CD14-positive monocyte (primary cell): ENCODE measurements around the gene SPCS1. TPM values are rescaled to one million over a fixed set of nuclear protein-coding genes. Genes with fewer than 3 reads are reported as not detected.

ENCODE experiments used
- DNase-seq, 3 donors: peaks; one replicate each; pipeline ENCODE4 v3.0.0-alpha.2; 2011 to 2022
- H2AFZ ChIP-seq: 2 replicates; pipeline ENCODE4 v1.6.0; 2012; ENCODE audit warnings: mild to moderate bottlenecking, low read depth, low read length, inconsistent platforms; ENCODE audit not compliant: insufficient read depth, poor library complexity, severe bottlenecking
- H3K27ac ChIP-seq, 2 donors: 1 replicate in 1 of 2; 2 replicates in 1 of 2; pipeline ENCODE4 v1.5.1; 2012 to 2013; ENCODE audit warnings: low read length in 2 of 2, control low read depth in 1 of 2, inconsistent platforms in 1 of 2, low read depth in 1 of 2, mild to moderate bottlenecking in 1 of 2
- H3K27me3 ChIP-seq, 2 donors: one replicate each; pipeline versions ENCODE4 v1.6.0 to v1.6.1; 2011 to 2013; ENCODE audit warnings: low read length in 2 of 2; ENCODE audit not compliant: control insufficient read depth in 2 of 2, insufficient read depth in 2 of 2
- H3K36me3 ChIP-seq, 2 donors: replicated peaks in 1 of 2; 1 replicate in 1 of 2; 2 replicates in 1 of 2; pipeline versions ENCODE4 v1.5.1 to v1.6.1; 2012 to 2013; ENCODE audit warnings: low read length in 2 of 2, control low read depth in 1 of 2, inconsistent platforms in 1 of 2, mild to moderate bottlenecking in 1 of 2; ENCODE audit not compliant: insufficient read depth in 2 of 2, control insufficient read depth in 1 of 2
- H3K4me1 ChIP-seq, 2 donors: 1 replicate in 1 of 2; 2 replicates in 1 of 2; pipeline versions ENCODE4 v1.5.1 to v1.6.1; 2012 to 2013; ENCODE audit warnings: low read length in 2 of 2, control low read depth in 1 of 2, inconsistent platforms in 1 of 2, mild to moderate bottlenecking in 1 of 2, moderate library complexity in 1 of 2; ENCODE audit not compliant: insufficient read depth in 2 of 2, control insufficient read depth in 1 of 2
- H3K4me2 ChIP-seq: replicated peaks from 2 replicates; pipeline ENCODE3; 2012; ENCODE audit warnings: low read length, moderate library complexity, mild to moderate bottlenecking; ENCODE audit not compliant: poor library complexity, severe bottlenecking; ENCODE audit errors: extremely low read depth
- H3K4me3 ChIP-seq, 3 experiments: fragments of 200-600 bp in 1 of 3; sonication (generic) in 1 of 3; replicated peaks in 1 of 3; 1 replicate in 2 of 3; 2 replicates in 1 of 3; pipeline ENCODE4 v1.5.1; 2011 to 2013; ENCODE audit warnings: low read length in 3 of 3, mild to moderate bottlenecking in 3 of 3, control low read depth in 2 of 3, low read depth in 2 of 3, inconsistent platforms in 1 of 3, moderate library complexity in 1 of 3
- H3K79me2 ChIP-seq: 2 replicates; pipeline ENCODE4 v1.6.0; 2012; ENCODE audit warnings: mild to moderate bottlenecking, control low read depth, inconsistent platforms, low read length, moderate library complexity; ENCODE audit not compliant: insufficient read depth
- H3K9ac ChIP-seq: 2 replicates; pipeline ENCODE4 v1.6.0; 2017; ENCODE audit warnings: low read length, mild to moderate bottlenecking; ENCODE audit not compliant: insufficient read depth, poor library complexity, severe bottlenecking
- H3K9me3 ChIP-seq, 2 donors: replicated peaks in 1 of 2; 1 replicate in 1 of 2; 2 replicates in 1 of 2; pipeline versions ENCODE4 v1.5.1 to v1.6.1; 2012 to 2013; ENCODE audit warnings: low read length in 2 of 2, control low read depth in 1 of 2; ENCODE audit not compliant: control insufficient read depth in 1 of 2, insufficient read depth in 1 of 2
- H4K20me1 ChIP-seq: 2 replicates; pipeline ENCODE4 v1.6.0; 2012; ENCODE audit warnings: mild to moderate bottlenecking, low read length, control low read depth, moderate library complexity; ENCODE audit not compliant: insufficient read depth
- H3K27ac Mint-ChIP-seq, 7 donors: one replicate each; pipeline ENCODE4 v1.8.0; 2020; ENCODE audit warnings: mild to moderate bottlenecking in 7 of 7, mixed read lengths in 7 of 7, moderate library complexity in 6 of 7, inconsistent platforms in 2 of 7
- H3K27me3 Mint-ChIP-seq, 3 donors: one replicate each; pipeline ENCODE4 v1.8.0; 2021 to 2022; ENCODE audit warnings: low read depth in 3 of 3, mild to moderate bottlenecking in 3 of 3, mixed read lengths in 3 of 3, moderate library complexity in 3 of 3, inconsistent platforms in 1 of 3
- H3K36me3 Mint-ChIP-seq, 2 donors: one replicate each; pipeline ENCODE4 v1.8.0; 2020; ENCODE audit warnings: mixed read lengths in 2 of 2, inconsistent platforms in 1 of 2, mild to moderate bottlenecking in 1 of 2
- H3K4me1 Mint-ChIP-seq: one replicate; pipeline ENCODE4 v1.8.0; 2020; ENCODE audit warnings: mild to moderate bottlenecking, mixed read lengths
- H3K4me3 Mint-ChIP-seq, 2 donors: one replicate each; pipeline ENCODE4 v1.8.0; 2020; ENCODE audit warnings: mild to moderate bottlenecking in 2 of 2, mixed read lengths in 2 of 2, moderate library complexity in 1 of 2
- H3K9me3 Mint-ChIP-seq, 7 donors: one replicate each; pipeline ENCODE4 v1.8.0; 2020 to 2022; ENCODE audit warnings: mixed read lengths in 7 of 7, mild to moderate bottlenecking in 6 of 7, moderate library complexity in 6 of 7, inconsistent platforms in 2 of 7
- WGBS: methylation state at CpG from one replicate; pipeline ENCODE4 v1.1.5; 2013; ENCODE audit warnings: missing lambda C conversion rate; ENCODE audit not compliant: insufficient coverage; 5-methylcytosine and 5-hydroxymethylcytosine counted together
- intact Hi-C, 2 donors: fragments of 100-400 bp; cut with micrococcal nuclease; formaldehyde crosslinking; loops; one replicate each; pipeline versions ENCODE4 v1.15.0 to v1.15.1; 2023
- polyA plus RNA-seq, 3 donors: library from polyadenylated mRNA; depleted of rRNA in 1 of 3; unstranded in 2 of 3; stranded (reverse) in 1 of 3; fragments of 300-500 nt in 2 of 3; fragments of >200 nt in 1 of 3; fragmentation: Illumina TruSeq in 2 of 3; gene quantifications; 1 replicate in 2 of 3; 2 replicates in 1 of 3; pipeline ENCODE4 v1.2.3, GENCODE V29; 2012 to 2021
- TF ChIP-seq, protein P1 (sequence below): fragments of 200-600 bp; IDR thresholded peaks from one replicate; pipeline ENCODE4 v1.8.0; 2022; ENCODE audit warnings: antibody characterized with exemption, mild to moderate bottlenecking

The SPCS1 gene
- polyA plus RNA-seq, 3 donors, result 99.0 to 242 (median 228) TPM

DNA sequence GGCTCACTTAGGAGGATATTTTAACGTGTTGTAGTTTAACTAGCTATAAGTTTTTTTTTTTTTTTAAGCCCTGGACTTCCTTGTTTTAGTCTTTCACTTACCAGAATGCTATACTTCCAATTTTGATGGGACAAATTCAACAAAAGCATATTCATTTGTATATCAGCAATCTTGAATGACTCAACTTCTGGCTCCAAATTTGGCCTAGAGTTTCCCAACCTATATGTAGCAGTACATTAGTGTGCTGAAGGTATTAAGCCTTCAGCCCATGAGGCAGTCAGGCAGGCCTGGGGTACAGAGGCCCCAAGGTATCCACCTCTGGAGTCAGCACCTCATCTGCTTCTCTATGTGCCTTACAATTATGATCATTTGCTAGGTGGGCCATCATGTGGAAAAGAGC, 26.1 kb upstream of the SPCS1 start:
- H3K9ac ChIP-seq, result no peak overlapping the region
- H3K4me3 ChIP-seq, result no peak overlapping the region
- peaks cover 61% of the 10 kb centered on the region for H4K20me1 ChIP-seq
- WGBS, result no CpG with 5 or more reads among the region's 1 CpG
- H3K27me3 Mint-ChIP-seq, result peaks cover 0 to 2% (median 0%) of the 10 kb centered on the region in 3 donors
- H3K4me1 ChIP-seq, result peaks cover 42 to 49% of the 10 kb centered on the region in 2 donors
- no peak overlapping the region for H3K4me2 ChIP-seq
- peaks cover 73% of the 10 kb centered on the region for H3K79me2 ChIP-seq
- TF ChIP-seq, protein P1, sequence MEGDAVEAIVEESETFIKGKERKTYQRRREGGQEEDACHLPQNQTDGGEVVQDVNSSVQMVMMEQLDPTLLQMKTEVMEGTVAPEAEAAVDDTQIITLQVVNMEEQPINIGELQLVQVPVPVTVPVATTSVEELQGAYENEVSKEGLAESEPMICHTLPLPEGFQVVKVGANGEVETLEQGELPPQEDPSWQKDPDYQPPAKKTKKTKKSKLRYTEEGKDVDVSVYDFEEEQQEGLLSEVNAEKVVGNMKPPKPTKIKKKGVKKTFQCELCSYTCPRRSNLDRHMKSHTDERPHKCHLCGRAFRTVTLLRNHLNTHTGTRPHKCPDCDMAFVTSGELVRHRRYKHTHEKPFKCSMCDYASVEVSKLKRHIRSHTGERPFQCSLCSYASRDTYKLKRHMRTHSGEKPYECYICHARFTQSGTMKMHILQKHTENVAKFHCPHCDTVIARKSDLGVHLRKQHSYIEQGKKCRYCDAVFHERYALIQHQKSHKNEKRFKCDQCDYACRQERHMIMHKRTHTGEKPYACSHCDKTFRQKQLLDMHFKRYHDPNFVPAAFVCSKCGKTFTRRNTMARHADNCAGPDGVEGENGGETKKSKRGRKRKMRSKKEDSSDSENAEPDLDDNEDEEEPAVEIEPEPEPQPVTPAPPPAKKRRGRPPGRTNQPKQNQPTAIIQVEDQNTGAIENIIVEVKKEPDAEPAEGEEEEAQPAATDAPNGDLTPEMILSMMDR, result no peak
- peak overlapping the region in 1 of 2 donors; percentile 66 for H3K27ac ChIP-seq
- peak overlapping the region in 6 of 7 donors; percentile 3 to 78 (median 37) for H3K27ac Mint-ChIP-seq
- no peak for DNase-seq
- H3K27me3 ChIP-seq, result no peaks in the 10 kb centered on the region
- peaks cover 48 to 59% of the 10 kb centered on the region in 2 donors for H3K36me3 Mint-ChIP-seq
- no peaks in the 10 kb centered on the region for H3K9me3 Mint-ChIP-seq
- no peak overlapping the region for H2AFZ ChIP-seq
- H3K4me1 Mint-ChIP-seq, result peaks cover 50% of the 10 kb centered on the region
- H3K36me3 ChIP-seq, result peaks cover 49 to 61% of the 10 kb centered on the region in 2 donors
- intact Hi-C loops, result loop anchor here in 1 of 2 donors (10.0 kb wide), 1 partner anchor 145 kb away; the partner anchor contains the start of genes NT5DC2 and UQCC5
- H3K9me3 ChIP-seq, result no peaks in the 10 kb centered on the region
- no peak overlapping the region for H3K4me3 Mint-ChIP-seq

DNA sequence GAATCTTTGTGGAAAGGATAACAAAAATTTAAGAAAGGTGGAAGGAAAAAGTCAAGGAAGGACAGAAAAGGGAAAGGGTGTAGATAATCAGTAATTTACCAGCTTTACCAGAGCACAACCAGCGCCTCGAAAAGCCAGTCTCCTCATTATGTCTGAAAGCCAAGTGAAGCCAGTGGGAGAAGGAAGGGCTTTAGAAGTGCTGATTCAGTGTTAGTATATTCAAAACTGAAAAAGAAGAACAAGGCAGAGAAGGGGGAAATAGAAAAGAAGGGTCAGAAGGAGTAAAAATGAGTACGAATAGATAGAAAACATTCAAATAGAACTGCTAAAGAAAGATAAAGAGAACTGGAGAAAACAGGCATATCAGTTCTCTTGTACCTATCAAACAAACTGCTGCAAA, 24.3 kb upstream of the SPCS1 start:
- Histone ChIP-seq H3K27me3 (no peaks in the 10 kb centered on the region), H2AFZ (peak overlapping the region; percentile 44), H3K79me2 (peaks cover 83% of the 10 kb centered on the region), H4K20me1 (peaks cover 53% of the 10 kb centered on the region), H3K4me1 (peaks cover 49 to 60% of the 10 kb centered on the region in 2 donors), H3K36me3 (peaks cover 33 to 45% of the 10 kb centered on the region in 2 donors), H3K27ac (peak overlapping the region in 1 of 2 donors; percentile 78), H3K4me3 (peak overlapping the region; percentile 16 to 62 (median 36)), H3K9me3 (no peaks in the 10 kb centered on the region), H3K4me2 (peak overlapping the region; percentile 67), H3K9ac (peak overlapping the region; percentile 5)
- DNase-seq, result peak in 2 of 3 donors; percentile 30 to 43
- Mint-ChIP-seq H3K9me3 (no peaks in the 10 kb centered on the region), H3K27me3 (peaks cover 0 to 2% (median 0%) of the 10 kb centered on the region in 3 donors), H3K4me1 (peaks cover 59% of the 10 kb centered on the region), H3K4me3 (peak overlapping the region; percentile 67 to 88), H3K27ac (peak overlapping the region; percentile 82 to 95 (median 85)), H3K36me3 (peaks cover 34 to 44% of the 10 kb centered on the region in 2 donors)
- TF ChIP-seq, protein P1, result no peak
- intact Hi-C loops, result loop anchor here in 1 of 2 donors (10.0 kb wide), 1 partner anchor 147 kb away; the partner anchor contains the start of genes NT5DC2 and UQCC5
- WGBS, result no CpG with 5 or more reads among the region's 3 CpGs
